GM13977 (cell line): Measurements from ENCODE around the gene ATG5.
"Not testable (repeated sequence)": the region's sequence is repeated elsewhere in the genome, so short reads cannot be mapped to it uniquely, and the experiment has no call there.

Source experiments
- DNase-seq: peaks from one replicate; pipeline ENCODE4 v3.0.0; 2012; ENCODE audit warnings: low spot score
- CTCF ChIP-seq: IDR thresholded peaks from 2 replicates; pipeline ENCODE4 v1.5.1; 2012; ENCODE audit warnings: mild to moderate bottlenecking, control low read depth; ENCODE audit not compliant: insufficient read depth; ENCODE audit errors: extremely low read depth, missing control alignments
- in situ Hi-C: fragments of 300-500 bp; cut with MboI; formaldehyde crosslinking; loops from one replicate; pipeline ENCODE4 v1.12.0; 2022; ENCODE audit warnings: low sequenced_read_pairs, low pct_unique_long_range_greater_than_20kb, mixed read lengths, inconsistent platforms; ENCODE audit not compliant: unreplicated experiment

Gene ATG5

GRCh38 chr6:106244931-106245330, 80.6 kb downstream of the ATG5 start:
- in situ Hi-C loops: no loop called here
- no peak for DNase-seq
- no peak for TF ChIP-seq CTCF

- in situ Hi-C loops: no loop called here
- DNase-seq: no peak
- no peak for TF ChIP-seq CTCF
Measured at GRCh38 chr6:106244521-106244920, 81.0 kb downstream of the ATG5 start.

- in situ Hi-C loops: no loop called here
- no peak for DNase-seq
- no peak for TF ChIP-seq CTCF
Measured at GRCh38 chr6:106243261-106243660, 82.3 kb downstream of the ATG5 start.

GRCh38 chr6:106241498-106241897, 84.1 kb downstream of the ATG5 start:
- no peak for TF ChIP-seq CTCF
- DNase-seq: no peak

DNA sequence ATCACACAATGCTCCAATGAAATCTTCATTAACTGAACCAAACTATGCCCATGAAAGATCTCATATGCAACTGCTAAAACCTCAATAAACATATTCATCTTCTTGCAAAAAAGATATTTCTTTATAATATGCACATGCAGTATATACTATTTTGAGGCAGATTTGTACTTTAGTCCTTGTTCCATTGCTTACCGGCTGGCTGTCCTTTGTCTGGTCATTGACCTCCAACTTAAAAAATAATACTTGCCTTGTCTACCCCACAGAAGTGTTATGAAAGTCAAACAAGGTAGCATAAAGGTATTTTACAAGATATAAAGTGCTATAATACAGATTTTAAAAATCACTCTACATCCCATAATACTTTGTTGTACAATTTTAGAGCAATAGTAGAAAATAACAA, 88.3 kb downstream of the ATG5 start:
- no peak for TF ChIP-seq CTCF
- no peak for DNase-seq
- in situ Hi-C loops: no loop called here

More at GRCh38 chr6:106241498-106241897, 84.1 kb downstream of the ATG5 start:
- in situ Hi-C loops: no loop called here

- in situ Hi-C loops, DNase-seq: not testable (repeated sequence)
Measured at GRCh38 chr6:106229876-106230445, 95.6 kb downstream of the ATG5 start.

DNA sequence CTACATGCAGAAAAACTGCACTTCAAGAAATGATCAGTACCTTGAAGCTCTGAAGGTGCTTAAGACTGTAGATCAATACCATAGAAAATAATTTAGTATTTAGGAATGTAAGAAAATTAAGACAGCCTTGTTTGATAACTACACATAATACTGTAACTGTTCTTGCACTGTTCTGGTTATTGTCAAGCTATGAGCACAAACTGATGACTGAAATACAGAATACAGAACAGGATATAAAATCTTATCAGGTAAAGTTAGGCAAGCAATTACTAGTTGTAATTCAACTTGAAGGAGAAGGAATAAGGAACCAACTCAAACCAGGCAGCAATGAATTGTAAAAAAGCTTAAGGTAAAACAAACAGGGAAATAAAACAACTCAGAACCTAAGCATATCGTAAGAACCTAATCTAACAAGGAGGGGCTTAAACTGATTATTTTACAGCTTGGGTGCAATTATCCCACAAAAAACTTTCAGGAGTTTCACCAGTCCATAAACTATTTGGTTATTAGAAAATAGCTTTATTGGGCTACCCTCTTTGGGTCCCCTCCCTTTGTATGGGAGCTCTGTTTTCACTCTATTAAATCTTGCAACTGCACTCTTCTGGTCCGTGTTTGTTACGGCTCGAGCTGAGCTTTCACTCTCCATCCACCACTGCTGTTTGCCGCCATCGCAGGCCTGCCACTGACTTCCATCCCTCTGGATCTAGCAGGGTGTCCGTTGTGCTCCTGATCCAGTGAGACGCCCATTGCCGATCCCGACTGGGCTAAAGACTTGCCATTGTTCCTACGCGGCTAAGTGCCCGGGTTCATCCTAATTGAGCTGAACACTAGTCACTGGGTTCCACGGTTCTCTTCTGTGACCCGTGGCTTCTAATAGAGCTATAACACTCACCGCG, 97.7 kb downstream of the ATG5 start:
- TF ChIP-seq CTCF: no peak
- in situ Hi-C loops: no loop called here
- no peak for DNase-seq
